NCI-H748 treated with DMSO at 0.1 percent for 48 hours (cell line): ENCODE data around the gene AGO3.
"Not testable (repeated sequence)": the region's sequence is repeated elsewhere in the genome, so short reads cannot be mapped to it uniquely, and the experiment has no call there.

Experiments used
- DNase-seq: peaks from one replicate; lab custom pipeline; 2025; lab: John Stamatoyannopoulos, UW

Gene AGO3

GRCh38 chr1:36008546-36009197, 77.8 kb downstream of the AGO3 start:
- DNase-seq: no peak

GRCh38 chr1:36014722-36015220, 83.9 kb downstream of the AGO3 start:
- DNase-seq: no peak

GRCh38 chr1:36016686-36017085, 85.8 kb downstream of the AGO3 start:
- DNase-seq: no peak

GRCh38 chr1:36023098-36023769, 92.3 kb downstream of the AGO3 start:
- DNase-seq: no peak

- DNase-seq: not testable (repeated sequence)
These were observed 93.1 kb downstream of the AGO3 start for GRCh38 chr1:36024024-36024423.

- DNase-seq: no peak
These were observed 93.9 kb downstream of the AGO3 start for GRCh38 chr1:36024847-36025246.

GRCh38 chr1:36027766-36028165, 96.9 kb downstream of the AGO3 start:
- no peak for DNase-seq

GRCh38 chr1:36031441-36031840, 100.5 kb downstream of the AGO3 start:
- DNase-seq: no peak

GRCh38 chr1:36034692-36035091, 103.8 kb downstream of the AGO3 start:
- no peak for DNase-seq

GRCh38 chr1:36035154-36035553, 104.2 kb downstream of the AGO3 start:
- DNase-seq: no peak

- DNase-seq: no peak
These were observed 109.3 kb downstream of the AGO3 start for GRCh38 chr1:36040238-36040637.

GRCh38 chr1:36051821-36052220, 120.9 kb downstream of the AGO3 start:
- DNase-seq: no peak

- no peak for DNase-seq
These were observed 123.1 kb downstream of the AGO3 start for GRCh38 chr1:36053978-36054377.

GRCh38 chr1:36055706-36056105, 124.8 kb downstream of the AGO3 start:
- no peak for DNase-seq

- no peak for DNase-seq
These were observed 131.4 kb downstream of the AGO3 start for GRCh38 chr1:36062315-36062714.

- no peak for DNase-seq
These were observed 137.0 kb downstream of the AGO3 start for GRCh38 chr1:36067871-36068270.

- DNase-seq: no peak
These were observed 138.0 kb downstream of the AGO3 start for GRCh38 chr1:36068866-36069265.

GRCh38 chr1:36070349-36070748, 139.4 kb downstream of the AGO3 start:
- DNase-seq: no peak

- no peak for DNase-seq
These were observed 146.2 kb downstream of the AGO3 start for GRCh38 chr1:36076979-36077573.

- no peak for DNase-seq
These were observed 149.3 kb downstream of the AGO3 start for GRCh38 chr1:36080236-36080635.

GRCh38 chr1:36080801-36081200, 149.9 kb downstream of the AGO3 start:
- no peak for DNase-seq

GRCh38 chr1:36081926-36082485, 151.1 kb downstream of the AGO3 start:
- DNase-seq: no peak

- DNase-seq: no peak
These were observed 152.3 kb downstream of the AGO3 start for GRCh38 chr1:36083219-36083618.
